ENCODE results near the gene ZFHX2. TPM values are rescaled to one million over a fixed set of nuclear protein-coding genes. Genes with fewer than 3 reads are reported as not detected.

ZFHX2 gene
- total RNA-seq, 1 donor from 2014 or later: 0.74 TPM

DNA sequence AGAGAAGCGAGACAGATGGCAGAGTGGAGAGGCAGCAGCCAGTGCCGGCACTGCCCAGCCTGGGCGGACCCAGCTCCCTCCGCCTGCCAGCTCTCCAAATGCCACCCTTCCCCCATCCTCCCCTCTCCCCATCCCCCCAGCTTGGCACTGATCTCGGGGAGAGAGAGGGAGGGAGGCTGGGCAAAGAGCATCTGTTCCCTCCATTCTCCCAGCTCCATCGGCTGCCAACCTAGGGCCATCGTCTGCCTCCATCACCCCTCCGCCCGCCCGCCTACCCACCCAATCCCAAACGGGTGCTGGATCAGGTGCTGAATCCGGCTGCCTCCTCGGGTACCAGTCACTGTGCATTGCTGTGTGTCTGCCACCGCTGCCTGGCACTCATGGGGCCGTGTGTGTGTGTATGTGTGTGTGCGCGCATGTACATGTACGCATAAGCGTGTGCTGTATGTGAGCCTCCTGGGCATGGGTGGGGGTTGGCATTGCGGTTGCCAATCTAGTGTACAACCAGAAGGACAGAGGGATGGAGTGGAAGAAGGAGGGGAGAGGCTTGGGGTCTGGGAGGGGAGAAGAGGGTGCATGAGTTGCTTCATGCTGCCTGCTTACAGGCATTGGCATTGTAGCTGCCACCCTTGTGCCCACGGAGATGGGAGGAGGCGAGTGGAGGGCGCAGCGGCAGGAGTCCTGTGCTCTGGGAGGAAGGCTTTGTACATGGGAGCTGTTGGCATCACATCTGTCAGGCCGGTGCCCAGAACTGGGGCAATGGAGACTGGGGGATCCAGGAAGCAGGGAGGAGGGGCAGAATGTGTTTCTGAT lies 38.4 kb downstream of the ZFHX2 start:
- Histone ChIP-seq H3K27ac (no peak overlapping the region), H3K4me3 (no peak overlapping the region)
- no peak for TF ChIP-seq POLR2A (IDR thresholded peaks at IDR 0.05)
- TF ChIP-seq POLR2AphosphoS5 (IDR thresholded peaks at IDR 0.05; ENCODE audit: insufficient read depth in 1 of 2, low read depth in 1 of 2): no peak
- TF ChIP-seq, protein P1, sequence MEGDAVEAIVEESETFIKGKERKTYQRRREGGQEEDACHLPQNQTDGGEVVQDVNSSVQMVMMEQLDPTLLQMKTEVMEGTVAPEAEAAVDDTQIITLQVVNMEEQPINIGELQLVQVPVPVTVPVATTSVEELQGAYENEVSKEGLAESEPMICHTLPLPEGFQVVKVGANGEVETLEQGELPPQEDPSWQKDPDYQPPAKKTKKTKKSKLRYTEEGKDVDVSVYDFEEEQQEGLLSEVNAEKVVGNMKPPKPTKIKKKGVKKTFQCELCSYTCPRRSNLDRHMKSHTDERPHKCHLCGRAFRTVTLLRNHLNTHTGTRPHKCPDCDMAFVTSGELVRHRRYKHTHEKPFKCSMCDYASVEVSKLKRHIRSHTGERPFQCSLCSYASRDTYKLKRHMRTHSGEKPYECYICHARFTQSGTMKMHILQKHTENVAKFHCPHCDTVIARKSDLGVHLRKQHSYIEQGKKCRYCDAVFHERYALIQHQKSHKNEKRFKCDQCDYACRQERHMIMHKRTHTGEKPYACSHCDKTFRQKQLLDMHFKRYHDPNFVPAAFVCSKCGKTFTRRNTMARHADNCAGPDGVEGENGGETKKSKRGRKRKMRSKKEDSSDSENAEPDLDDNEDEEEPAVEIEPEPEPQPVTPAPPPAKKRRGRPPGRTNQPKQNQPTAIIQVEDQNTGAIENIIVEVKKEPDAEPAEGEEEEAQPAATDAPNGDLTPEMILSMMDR (IDR thresholded peaks at IDR 0.05): no peak

DNA sequence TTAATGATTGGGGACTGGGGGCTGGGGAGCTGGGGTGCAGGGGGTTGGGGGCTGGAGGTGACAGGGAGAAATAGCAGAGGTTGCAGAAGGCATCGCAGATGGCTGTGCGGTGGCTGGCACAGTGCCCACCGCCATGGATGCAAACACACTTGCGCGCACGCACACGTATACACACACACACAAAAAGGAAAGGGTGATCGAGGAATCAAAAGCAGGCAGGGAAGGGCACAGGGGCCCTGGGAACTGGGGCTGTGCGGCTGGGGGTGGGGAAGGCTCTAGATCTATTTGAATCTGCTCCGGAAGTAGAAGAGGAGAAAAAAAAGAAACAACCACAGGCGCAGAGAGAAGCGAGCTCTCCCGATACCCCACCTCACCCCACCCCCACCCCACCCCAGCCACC lies 39.4 kb downstream of the ZFHX2 start:
- TF ChIP-seq POLR2AphosphoS5 (IDR thresholded peaks at IDR 0.05; ENCODE audit: insufficient read depth in 1 of 2, low read depth in 1 of 2) (no peak), POLR2A (IDR thresholded peaks at IDR 0.05) (no peak)
- TF ChIP-seq, protein P1 (IDR thresholded peaks at IDR 0.05): no peak
- intact Hi-C loops (cut with DNase I): no loop called here
- H3K36me3 ChIP-seq: no peaks in the 10 kb centered on the region
- no peaks in the 10 kb centered on the region for H3K27me3 ChIP-seq
- H3K9me3 ChIP-seq: no peaks in the 10 kb centered on the region
- H3K27ac ChIP-seq: no peak overlapping the region
- H3K4me3 ChIP-seq: peak overlapping the region in 1 of 2 donors; percentile 9
- no peaks in the 10 kb centered on the region for H3K4me1 ChIP-seq
- no peak for DNase-seq (ENCODE audit: extremely low spot score in 2 of 2)

More for the DNA sequence above, 38.4 kb downstream of the ZFHX2 start:
- H3K36me3 ChIP-seq: no peaks in the 10 kb centered on the region
- no peaks in the 10 kb centered on the region for H3K9me3 ChIP-seq
- no peak for DNase-seq (ENCODE audit: extremely low spot score in 2 of 2)
- intact Hi-C loops (cut with DNase I): no loop called here
- H3K4me1 ChIP-seq: no peaks in the 10 kb centered on the region
- H3K27me3 ChIP-seq: no peaks in the 10 kb centered on the region

DNA sequence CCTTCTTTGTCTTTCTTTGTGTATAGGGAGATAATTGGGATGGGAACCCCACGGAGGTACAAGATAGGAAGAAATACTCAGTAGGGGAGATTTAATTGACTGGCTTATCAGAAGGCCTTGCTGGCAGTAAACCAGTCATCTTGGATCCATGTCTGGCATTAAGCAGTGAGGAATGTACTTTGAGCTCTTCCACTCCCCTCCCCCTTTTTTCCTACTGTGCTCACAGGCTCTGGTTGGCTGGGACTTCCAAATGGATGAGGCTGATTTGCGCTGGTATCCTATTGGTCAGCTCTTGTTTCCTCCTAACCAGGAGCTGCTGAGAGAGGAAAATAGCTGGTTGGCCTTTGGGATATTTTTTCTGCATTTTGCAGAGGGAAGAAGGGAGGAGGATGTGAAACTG lies 57.3 kb downstream of the ZFHX2 start:
- no peak overlapping the region for H3K4me3 ChIP-seq
- no peaks in the 10 kb centered on the region for H3K4me1 ChIP-seq
- H3K36me3 ChIP-seq: no peaks in the 10 kb centered on the region
- H3K27me3 ChIP-seq: no peaks in the 10 kb centered on the region
- H3K9me3 ChIP-seq: no peaks in the 10 kb centered on the region
- TF ChIP-seq, protein P1 (IDR thresholded peaks at IDR 0.05): no peak
- TF ChIP-seq POLR2A (IDR thresholded peaks at IDR 0.05): no peak
- TF ChIP-seq POLR2AphosphoS5 (IDR thresholded peaks at IDR 0.05; ENCODE audit: insufficient read depth in 1 of 2, low read depth in 1 of 2): no peak
- intact Hi-C loops (cut with DNase I): no loop called here
- H3K27ac ChIP-seq: no peak overlapping the region
- DNase-seq (ENCODE audit: extremely low spot score in 2 of 2): no peak

DNA sequence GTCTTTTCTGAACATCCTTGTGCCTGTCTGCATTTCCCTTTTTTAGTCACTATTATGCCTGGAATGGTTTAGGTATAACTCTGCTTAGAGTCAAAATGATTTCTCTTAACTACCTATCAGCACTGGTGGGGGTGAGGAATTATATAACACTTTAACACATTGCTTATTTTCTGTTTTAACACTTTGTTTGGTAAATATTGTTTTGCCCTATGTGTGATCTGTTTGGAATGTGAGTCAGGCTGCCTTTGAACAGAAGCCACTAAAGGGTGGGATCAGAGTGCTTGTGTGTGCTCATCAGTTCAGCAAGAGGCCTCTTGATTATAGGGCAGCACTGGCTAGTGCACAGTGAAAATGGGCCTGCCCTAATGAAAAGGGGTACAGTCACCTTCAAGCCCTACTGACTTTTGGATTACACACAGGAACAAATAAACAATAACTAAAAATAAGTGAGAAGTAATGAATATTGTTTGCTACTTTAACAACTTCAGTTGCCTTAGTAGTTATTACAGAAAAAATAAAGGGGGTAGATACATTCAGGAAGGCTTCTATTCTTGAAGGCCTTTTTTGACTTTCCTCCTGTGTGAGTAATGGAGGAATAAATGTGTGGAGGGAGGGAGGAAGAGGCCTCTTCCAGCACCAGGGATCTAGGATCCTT lies 58.8 kb downstream of the ZFHX2 start:
- no peaks in the 10 kb centered on the region for H3K27me3 ChIP-seq
- intact Hi-C loops (cut with DNase I): no loop called here

More for the DNA sequence above, 58.8 kb downstream of the ZFHX2 start:
- Histone ChIP-seq H3K9me3 (no peaks in the 10 kb centered on the region), H3K36me3 (no peaks in the 10 kb centered on the region), H3K4me1 (no peaks in the 10 kb centered on the region), H3K27ac (no peak overlapping the region), H3K4me3 (no peak overlapping the region)
- no peak for TF ChIP-seq POLR2AphosphoS5 (IDR thresholded peaks at IDR 0.05; ENCODE audit: insufficient read depth in 1 of 2, low read depth in 1 of 2)
- TF ChIP-seq, protein P1 (IDR thresholded peaks at IDR 0.05): no peak
- TF ChIP-seq POLR2A (IDR thresholded peaks at IDR 0.05): no peak
- DNase-seq (ENCODE audit: extremely low spot score in 2 of 2): no peak

Measured in vagina (tissue), 2 donors.